Inferior parietal cortex (tissue), 1 donor: ENCODE measurements around the gene SLC6A16.
A peak's percentile ranks its signal among the peaks of the same experiment; 100 is the strongest.
"Not testable (repeated sequence)": the region's sequence is repeated elsewhere in the genome, so short reads cannot be mapped to it uniquely, and the experiment has no call there.

ENCODE experiments used
- DNase-seq: peaks from one replicate; pipeline ENCODE4 v3.0.0-alpha.2; 2016; ENCODE audit errors: extremely low spot score

SLC6A16 gene

GRCh38 chr19:49324801-49325576 lies at the start of gene SLC6A16:
Gene SLC6A16 (minus strand): TSS chr19:49325191. CDS start chr19:49311347, 13,844 bp downstream.
- no peak for DNase-seq

DNA sequence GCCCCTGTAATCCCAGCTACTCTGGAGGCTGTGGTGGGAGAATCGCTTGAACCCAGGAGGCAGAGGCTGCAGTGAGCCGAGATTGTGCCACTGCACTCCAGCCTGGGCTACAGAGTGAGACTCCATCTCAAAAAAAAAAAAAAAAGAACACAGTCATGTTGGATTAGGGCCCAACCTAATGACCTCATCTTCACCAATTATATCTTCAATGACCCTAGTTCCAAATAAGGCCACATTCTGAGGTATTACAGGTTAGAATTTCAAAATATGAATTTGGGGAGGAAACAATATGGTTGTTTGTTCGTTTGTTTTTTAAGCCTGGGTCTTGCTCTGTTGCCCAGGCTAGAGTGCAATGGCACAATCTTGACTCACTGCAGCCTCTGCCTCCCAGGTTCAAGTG lies 48.2 kb upstream of the SLC6A16 start:
- not testable (repeated sequence) for DNase-seq

DNA sequence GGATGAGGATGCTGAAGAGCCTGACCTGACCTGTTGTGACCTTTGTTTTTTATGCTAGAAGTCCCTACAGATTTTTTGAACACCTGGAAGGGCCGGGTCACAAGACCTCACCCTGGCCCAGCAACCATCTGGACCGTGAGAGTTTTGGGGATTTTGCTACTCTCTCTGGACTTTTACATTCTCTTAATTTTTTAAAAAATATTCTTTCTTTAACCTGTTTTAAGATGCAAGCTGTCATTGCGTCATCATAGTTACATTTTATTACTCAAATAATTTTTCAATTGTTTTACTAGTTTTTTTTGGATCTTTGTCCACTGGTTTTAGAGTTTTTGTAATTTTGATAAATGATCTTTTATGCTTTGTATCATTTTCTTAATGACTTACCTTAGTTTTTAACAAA lies 46.2 kb upstream of the SLC6A16 start:
- DNase-seq, result no peak

GRCh38 chr19:49368711-49369358 lies 43.8 kb upstream of the SLC6A16 start:
- DNase-seq, result no peak

DNA sequence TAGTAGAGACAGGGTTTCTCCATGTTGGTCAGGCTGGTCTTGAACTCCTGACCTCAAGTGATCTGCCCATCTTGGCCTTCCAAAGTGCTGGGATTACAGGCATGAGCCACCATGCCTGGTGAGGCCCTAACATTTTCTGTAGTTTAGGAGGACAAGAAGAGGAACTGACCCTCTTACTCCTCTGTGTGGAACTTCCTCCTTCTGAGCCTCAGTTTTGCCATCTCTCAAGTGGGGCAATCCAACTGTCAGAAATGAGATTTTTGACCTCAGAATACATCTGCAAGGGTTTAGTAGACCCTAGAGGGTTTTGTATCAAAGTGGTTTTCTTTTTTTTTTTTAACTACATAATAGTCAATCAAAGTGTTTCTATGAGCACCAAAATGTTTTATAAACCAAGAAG lies 41.1 kb upstream of the SLC6A16 start:
- no peak for DNase-seq

- DNase-seq, result no peak
These were observed 39.2 kb upstream of the SLC6A16 start for GRCh38 chr19:49364083-49364737.

DNA sequence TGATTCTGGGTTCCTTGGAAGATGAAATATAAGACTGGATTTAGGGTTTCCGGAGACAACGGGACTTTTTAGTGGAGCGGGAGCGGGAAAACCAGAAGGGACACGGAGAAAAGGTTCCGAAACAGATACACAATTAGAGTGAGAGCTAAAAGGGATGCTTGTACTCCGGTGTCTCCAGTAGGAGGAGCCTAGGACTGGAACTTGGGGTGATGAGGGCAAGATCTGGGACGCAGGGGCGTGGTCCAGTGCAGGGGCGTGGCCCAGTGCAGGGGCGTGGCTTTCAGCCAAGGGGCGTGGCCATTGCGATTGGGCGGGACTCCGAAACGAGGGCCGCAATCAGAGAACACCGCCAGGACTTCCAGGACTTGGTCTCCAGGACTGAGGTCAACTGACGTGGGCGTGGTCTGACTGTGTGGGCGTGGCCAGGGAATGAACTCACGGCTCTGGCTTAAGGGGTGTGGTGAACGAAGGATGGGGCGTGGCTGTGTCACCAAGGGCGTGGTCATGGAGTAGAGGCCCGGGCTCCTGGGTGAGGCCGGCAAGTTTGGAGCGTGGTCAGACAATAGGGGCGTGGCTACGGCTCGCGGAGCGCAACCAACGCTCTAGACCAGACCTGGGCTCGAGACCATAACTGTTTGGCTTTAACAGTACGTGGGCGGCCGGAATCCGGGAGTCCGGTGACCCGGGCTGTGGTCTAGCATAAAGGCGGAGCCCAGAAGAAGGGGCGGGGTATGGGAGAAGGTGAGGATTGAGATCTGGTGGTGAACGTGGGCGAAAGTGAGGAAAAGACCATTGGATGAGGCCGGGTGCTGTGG lies 38.5 kb upstream of the SLC6A16 start, which contains the start of gene DKKL1:
Gene DKKL1, plus strand, starts transcription at position 610 of the 815 bp plus-strand sequence. Its CDS starts 122 bp downstream, at position 732.
- peak; percentile 61 for DNase-seq

DNA sequence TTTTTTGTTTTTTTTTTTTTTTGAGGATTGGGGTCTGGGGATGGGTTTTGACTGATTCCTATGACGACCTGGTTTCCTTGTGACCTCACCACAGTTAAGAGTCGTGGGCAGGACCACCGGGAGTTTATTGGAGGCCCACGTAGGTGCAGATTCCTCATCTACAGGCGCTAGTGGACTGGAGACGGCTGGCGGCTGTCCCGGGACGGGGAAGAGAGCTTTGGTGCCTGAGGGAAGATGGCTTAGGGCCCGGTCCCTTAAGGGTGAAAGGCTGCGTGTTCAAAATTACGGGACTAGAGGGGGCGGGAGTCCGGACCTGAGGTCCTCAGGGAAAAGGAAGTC lies 37.9 kb upstream of the SLC6A16 start:
- DNase-seq, result no peak

DNA sequence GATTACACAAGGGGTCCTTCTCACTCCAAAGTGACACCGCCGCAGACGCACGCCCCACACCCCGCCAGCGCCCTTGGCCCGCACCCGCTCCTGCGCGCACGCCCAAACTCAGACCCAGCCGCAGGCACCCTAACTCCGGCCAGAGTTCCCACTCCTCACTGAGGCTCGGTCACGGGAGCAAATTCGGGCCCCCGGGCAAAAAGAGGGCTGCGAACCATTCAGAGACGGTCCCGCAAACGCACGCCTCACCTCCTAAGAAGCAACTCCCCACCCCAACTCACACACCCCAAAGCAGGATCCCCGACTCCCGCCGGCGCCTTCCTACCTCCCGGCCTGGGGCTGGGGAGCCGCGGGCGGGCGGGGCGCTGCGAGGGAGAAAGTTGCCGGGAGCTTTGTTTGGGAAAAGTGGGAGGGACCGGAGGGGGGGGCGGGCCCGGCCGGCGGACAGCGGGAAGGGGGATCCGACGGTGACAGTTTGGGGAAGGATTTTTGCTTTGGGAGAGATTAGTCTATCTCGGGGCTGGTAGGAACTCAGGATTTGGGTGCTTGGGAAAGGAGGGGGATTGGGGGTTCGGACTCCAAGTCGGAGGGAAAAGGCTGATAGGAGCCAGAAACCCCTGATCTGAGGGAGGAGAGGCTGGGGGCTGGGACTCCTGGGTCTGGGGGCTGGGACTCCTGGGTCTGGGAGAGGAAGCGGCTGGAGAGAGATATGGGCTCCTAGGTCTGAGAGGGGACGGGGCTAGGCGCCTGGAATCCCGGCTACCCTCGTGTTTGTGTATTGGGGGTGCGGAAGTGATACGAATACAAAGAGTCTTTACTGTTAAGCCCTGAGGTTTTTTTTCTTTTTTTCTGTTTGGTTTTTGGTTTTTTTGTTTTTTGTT lies 37.3 kb upstream of the SLC6A16 start, which contains the start of gene TEAD2:
Gene TEAD2, minus strand, starts transcription at position 369 of the 881 bp plus-strand sequence. CDS start 2,341 bp downstream, outside the sequence.
- no peak for DNase-seq

DNA sequence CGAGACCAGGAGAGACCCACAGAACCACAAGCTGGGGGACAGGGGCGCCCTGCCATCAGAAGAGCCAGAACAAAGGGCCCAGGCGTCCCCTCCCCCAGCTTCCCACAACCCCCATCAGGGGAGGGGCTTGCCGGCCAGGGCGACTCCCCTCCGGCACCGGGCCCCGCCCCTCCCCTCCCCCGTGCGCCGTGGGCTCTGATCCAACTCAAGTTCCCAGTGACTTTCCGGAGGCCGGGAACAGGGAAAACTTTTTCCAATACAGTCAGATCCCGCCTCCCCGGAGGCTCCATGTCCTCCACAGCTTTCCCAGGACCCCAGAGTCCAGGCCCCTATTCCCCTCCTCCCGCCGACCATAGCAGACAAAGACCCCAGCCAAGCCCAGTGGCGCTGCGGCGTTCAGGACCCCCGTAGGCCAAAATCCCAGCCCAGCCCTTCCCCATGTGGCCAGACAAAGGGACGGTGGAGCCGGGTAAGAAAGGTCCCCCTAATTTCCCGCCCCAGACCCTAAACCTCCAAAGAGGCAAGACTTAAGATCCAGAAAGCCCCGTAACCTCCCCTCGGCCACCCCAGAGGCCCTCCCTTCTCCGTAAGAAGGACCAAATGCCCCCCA lies 36.6 kb upstream of the SLC6A16 start:
- DNase-seq, result no peak

- no peak for DNase-seq
These were observed 35.1 kb upstream of the SLC6A16 start for GRCh38 chr19:49359851-49360820.

DNA sequence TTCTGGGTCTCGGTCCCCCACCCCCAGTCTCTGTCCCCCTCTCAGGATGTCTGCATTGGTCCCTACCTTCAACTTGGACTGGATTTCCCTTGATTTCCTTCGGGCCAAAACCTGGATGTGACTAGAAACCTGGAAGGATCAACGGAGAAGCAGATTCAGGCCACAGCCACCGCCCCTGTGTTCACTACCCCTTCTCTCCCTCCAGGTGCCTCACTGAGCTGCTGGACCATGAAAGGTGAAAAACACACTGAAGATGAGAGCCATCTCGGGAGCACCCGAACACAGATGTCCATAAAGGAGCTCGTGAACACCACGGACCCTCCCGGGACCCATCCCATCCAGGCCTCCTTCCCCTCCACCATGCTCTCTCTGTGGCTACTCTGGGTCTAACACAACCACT lies 32.2 kb upstream of the SLC6A16 start:
- DNase-seq, result no peak

- no peak for DNase-seq
These were observed 31.4 kb upstream of the SLC6A16 start for GRCh38 chr19:49356382-49356781.

DNA sequence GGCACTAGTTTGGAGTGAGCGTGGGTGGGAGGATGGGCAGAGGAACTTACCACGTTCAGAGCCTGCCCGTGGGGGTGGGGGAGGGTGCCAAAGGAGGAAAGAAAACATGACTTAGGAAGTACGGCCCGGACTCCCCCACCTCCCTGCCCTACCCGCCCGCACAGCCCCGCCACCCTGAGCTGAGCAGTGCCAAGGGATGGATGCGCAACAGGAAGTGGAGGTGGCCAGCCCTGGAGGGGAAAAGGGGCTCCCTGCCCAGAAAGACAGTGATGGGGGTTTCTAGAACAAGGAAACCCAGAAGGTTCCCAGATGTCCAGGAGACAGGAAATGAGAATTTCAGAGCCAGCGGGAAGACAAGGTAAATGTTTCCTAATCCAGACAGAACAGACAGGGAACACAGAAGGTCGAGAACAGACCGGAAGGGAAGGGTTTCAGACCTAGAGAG lies 30.9 kb upstream of the SLC6A16 start:
- no peak for DNase-seq

- DNase-seq, result no peak
These were observed 24.6 kb upstream of the SLC6A16 start for GRCh38 chr19:49349567-49349966.

DNA sequence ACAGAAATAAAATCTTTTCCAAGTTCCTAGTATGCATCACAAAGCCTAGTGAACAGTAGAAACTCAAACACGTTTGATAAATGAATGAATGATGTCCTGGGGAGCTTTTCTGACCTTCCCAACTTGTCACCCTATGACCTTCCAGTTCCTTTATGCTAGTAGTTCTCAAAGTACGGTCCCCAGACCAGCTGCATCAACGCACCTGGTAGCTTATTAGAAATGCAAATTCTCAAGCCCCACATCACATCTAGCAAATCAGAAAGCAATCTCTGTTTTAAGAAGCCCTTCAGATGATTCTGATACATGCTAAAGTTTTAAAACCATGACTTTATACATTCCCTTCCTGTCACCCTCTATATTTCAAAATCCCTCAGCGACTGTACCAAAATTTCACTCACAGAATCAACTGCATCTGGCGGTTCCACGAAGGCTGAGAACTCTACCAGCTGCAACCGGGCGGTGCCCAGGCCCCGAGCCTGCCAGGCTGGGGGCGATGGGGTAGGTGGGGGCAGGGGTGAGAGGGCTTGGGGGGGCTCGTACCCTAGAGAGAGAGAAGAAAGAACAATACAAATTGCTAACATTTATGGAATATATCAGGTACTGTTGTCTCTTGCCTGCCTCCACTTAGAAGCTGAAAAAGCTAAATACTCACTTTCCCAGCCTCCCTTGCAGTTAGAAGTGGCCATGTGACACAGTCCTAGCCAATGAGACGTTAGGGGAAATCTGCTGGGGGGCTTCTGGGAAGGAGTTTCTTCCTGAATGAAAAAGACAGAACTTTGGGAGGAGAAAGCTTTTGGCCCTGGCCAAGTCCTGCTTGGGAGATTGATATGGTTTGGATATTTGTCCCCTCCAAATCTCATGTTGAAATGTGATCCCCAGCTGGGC lies 23.6 kb upstream of the SLC6A16 start:
- DNase-seq, result no peak

- peak; percentile 53 for DNase-seq
These were observed 22.8 kb upstream of the SLC6A16 start for GRCh38 chr19:49347835-49348234.

DNA sequence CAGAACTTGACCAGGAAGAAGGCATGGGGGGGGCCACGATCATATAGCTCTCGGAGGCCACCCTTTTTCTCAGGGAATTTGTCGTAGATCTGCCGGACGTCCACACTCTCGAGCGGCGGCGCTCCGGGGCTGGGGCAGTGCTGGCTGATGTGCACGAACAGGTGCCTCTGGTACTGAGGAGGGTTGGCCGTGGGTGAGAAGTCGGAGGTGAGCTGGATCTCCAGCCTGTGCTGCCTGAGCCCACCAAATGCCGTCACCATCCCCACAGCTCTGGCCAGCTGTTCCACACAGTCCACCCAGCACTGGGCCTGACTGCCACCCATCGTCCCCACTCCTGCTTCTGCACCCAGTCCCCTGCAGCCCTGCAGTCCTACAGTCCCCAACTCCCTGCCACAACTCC lies 22.2 kb upstream of the SLC6A16 start:
- DNase-seq, result no peak
